ENCODE measurements around the gene PHACTR2. TPM values are rescaled to one million over a fixed set of nuclear protein-coding genes. Genes with fewer than 3 reads are reported as not detected.

Gene PHACTR2
- total and polyA plus RNA-seq, 11 donors, result 10.2 to 101 (median 67.9) TPM

- 56 to 67% (median 61%) methylated on average over 7 of the region's 7 CpGs for WGBS, 4 donors
- no peak for ATAC-seq
- intact Hi-C loops (cut with DNase I), result no loop called here
- Histone ChIP-seq H3K36me3 (no peaks in the 10 kb centered on the region), H3K4me3 (peak overlapping the region in 3 of 12 donors; percentile 0 to 21 (median 18)), H3K27me3 (no peaks in the 10 kb centered on the region), H3K4me1 (peaks cover 4 to 87% (median 63%) of the 10 kb centered on the region in 12 donors), H3K27ac (peak overlapping the region in 8 of 12 donors; percentile 2 to 52 (median 26)), H3K9me3 (no peaks in the 10 kb centered on the region)
- no peak for TF ChIP-seq POLR2A (IDR thresholded peaks at IDR 0.05)
- TF ChIP-seq, protein P1, sequence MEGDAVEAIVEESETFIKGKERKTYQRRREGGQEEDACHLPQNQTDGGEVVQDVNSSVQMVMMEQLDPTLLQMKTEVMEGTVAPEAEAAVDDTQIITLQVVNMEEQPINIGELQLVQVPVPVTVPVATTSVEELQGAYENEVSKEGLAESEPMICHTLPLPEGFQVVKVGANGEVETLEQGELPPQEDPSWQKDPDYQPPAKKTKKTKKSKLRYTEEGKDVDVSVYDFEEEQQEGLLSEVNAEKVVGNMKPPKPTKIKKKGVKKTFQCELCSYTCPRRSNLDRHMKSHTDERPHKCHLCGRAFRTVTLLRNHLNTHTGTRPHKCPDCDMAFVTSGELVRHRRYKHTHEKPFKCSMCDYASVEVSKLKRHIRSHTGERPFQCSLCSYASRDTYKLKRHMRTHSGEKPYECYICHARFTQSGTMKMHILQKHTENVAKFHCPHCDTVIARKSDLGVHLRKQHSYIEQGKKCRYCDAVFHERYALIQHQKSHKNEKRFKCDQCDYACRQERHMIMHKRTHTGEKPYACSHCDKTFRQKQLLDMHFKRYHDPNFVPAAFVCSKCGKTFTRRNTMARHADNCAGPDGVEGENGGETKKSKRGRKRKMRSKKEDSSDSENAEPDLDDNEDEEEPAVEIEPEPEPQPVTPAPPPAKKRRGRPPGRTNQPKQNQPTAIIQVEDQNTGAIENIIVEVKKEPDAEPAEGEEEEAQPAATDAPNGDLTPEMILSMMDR (IDR thresholded peaks at IDR 0.05), result no peak
- no peak for DNase-seq
These were observed 14.3 kb downstream of the PHACTR2 start for GRCh38 chr6:143691900-143692636.

DNA sequence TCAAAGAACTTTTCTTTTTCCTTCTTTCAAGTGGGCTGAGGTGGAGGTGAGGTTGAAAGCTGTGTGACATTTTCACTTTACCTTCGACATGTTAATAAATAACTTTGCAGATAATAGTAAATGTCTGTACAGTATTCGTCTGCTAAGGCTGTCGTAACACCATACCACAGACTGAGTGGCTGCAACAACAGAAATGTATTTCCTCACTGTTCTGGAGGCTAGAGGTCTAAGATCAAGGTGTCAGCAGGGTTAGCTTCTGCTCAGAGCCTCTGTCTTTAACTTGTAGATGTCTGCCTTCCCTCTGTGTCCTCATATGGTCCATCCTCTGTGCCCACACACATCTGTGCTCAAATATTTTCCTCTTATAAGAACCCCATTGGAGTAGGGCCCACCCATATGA is 14.9 kb downstream of the PHACTR2 start:
- H3K4me3 ChIP-seq, result peak overlapping the region in 2 of 12 donors; percentile 0 to 18
- no peaks in the 10 kb centered on the region for H3K9me3 ChIP-seq

DNA sequence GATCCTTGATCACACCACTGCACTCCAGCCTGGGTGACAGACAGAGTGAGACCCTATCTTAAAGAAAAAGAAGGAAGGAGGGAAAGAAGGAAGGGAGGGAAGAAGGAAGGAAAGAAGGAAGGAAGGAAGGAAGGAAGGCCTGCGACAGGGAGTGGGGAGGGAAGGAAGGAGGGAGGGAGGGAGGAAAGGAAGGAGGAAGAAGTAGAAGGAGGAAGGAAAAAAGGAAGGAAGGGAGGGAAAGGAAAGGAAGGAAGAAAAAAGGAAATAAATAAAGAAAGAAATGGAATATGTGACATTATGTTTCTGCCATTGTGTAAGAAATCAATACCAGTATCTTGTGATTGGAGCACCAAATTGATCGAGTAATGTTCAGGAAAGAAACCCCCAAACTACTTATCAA is 16.2 kb downstream of the PHACTR2 start:
- WGBS, 4 donors, result 79 to 84% (median 81%) methylated on average over 2 of the region's 2 CpGs
- TF ChIP-seq, protein P1 (IDR thresholded peaks at IDR 0.05), result no peak
- TF ChIP-seq POLR2A (IDR thresholded peaks at IDR 0.05), result no peak
- intact Hi-C loops (cut with DNase I), result no loop called here
- H3K9me3 ChIP-seq, result no peaks in the 10 kb centered on the region
- ATAC-seq (no peak), DNase-seq (no peak)
- peak overlapping the region in 3 of 12 donors; percentile 11 to 61 (median 20) for H3K27ac ChIP-seq
- H3K4me1 ChIP-seq, result peaks cover 4 to 91% (median 68%) of the 10 kb centered on the region in 12 donors
- no peak overlapping the region for H3K4me3 ChIP-seq
- no peaks in the 10 kb centered on the region for H3K27me3 ChIP-seq
- H3K36me3 ChIP-seq, result no peaks in the 10 kb centered on the region

More for the DNA sequence above, 14.9 kb downstream of the PHACTR2 start:
- Histone ChIP-seq H3K4me1 (peaks cover 4 to 87% (median 62%) of the 10 kb centered on the region in 12 donors), H3K27ac (peak overlapping the region in 6 of 12 donors; percentile 1 to 52 (median 28)), H3K27me3 (no peaks in the 10 kb centered on the region), H3K36me3 (no peaks in the 10 kb centered on the region)
- intact Hi-C loops (cut with DNase I), result no loop called here
- DNase-seq, result no peak
- 81 to 85% (median 83%) methylated on average over 3 of the region's 3 CpGs for WGBS, 4 donors
- ATAC-seq, result peak in 1 of 4 donors; percentile 38
- TF ChIP-seq, protein P1 (IDR thresholded peaks at IDR 0.05), result no peak
- TF ChIP-seq POLR2A (IDR thresholded peaks at IDR 0.05), result no peak

DNA sequence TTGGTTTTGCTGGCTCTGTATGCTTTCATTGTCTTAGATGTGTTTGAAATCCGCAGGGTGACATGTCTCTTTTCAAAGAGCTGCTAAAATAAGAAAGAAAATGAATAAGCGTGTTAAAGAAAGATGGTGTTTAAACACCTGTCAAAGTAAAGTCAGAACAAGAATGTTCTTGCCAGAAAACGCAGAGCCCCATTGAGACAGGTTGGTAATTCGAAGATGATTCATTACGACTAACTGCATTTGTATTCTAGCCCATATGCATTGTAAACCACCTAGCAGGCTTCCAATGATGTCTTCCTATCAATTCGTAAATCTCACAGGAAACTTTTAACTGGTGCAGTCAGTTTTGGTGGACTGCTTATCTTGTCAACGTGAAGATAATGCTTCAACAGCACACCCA is 16.8 kb downstream of the PHACTR2 start:
- ATAC-seq (no peak), DNase-seq (no peak)
- Histone ChIP-seq H3K27ac (peak overlapping the region in 3 of 12 donors; percentile 4 to 61 (median 20)), H3K9me3 (no peaks in the 10 kb centered on the region), H3K36me3 (no peaks in the 10 kb centered on the region), H3K27me3 (no peaks in the 10 kb centered on the region), H3K4me3 (no peak overlapping the region), H3K4me1 (peaks cover 4 to 95% (median 71%) of the 10 kb centered on the region in 12 donors)
- WGBS, 4 donors, result 70 to 81% (median 74%) methylated on average over 7 of the region's 7 CpGs
- intact Hi-C loops (cut with DNase I), result no loop called here
- TF ChIP-seq, protein P1 (IDR thresholded peaks at IDR 0.05), result no peak
- TF ChIP-seq POLR2A (IDR thresholded peaks at IDR 0.05), result no peak

Data from heart left ventricle (tissue), 16 donors.